Suppressor macrophage treated with lipopolysaccharide for 4 hours (primary cell): Measurements from ENCODE around the gene PLCXD3.
A peak's percentile ranks its signal among the peaks of the same experiment; 100 is the strongest.
"Not testable (repeated sequence)": the region's sequence is repeated elsewhere in the genome, so short reads cannot be mapped to it uniquely, and the experiment has no call there.

Source experiments
- DNase-seq: peaks from one replicate; pipeline ENCODE4 v3.0.0-alpha.2; 2020

Gene PLCXD3

DNA sequence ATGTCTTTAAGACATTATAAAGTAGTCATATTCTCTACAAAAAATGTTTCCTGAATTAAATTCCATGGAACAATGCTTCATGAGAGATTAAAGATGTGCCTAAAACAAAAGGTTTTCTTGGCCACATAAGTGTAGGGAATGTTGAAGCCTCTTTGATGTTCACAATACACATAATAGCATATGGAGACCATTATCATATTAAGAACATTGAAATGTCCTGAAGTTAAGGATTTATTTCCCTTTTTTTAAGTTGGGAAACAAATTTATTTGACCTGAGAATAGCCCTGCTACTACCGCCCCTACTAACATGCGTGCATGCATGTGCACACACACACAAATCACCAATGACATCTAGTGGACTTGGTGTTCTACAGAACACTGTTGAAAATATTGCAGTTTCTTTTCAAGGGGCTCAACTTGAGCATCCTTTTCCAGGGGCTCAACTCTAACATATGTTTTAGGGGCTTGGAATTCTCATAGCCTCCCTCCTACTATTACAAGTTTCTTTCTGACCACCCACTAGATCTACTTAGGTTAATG, 172.2 kb downstream of the PLCXD3 start:
- DNase-seq, result no peak

DNA sequence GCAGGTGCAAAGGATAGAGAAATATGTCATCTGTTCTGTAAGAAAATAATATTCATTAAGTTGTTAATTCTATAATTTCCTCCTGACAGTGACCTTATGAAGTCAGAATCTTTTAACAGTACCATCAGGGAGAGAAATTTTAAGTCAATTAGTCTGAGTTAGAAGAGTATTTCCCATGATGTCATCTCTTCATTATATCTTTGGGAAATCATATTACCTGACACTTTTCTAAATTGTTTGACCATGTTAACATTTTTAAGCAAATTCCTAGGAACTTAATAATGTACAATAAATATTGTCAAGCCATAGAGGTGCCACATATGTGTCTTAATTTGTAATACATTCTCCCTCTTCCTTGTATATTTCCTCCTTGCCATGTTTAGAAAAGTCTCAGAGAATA, 172.7 kb downstream of the PLCXD3 start:
- no peak for DNase-seq

DNA sequence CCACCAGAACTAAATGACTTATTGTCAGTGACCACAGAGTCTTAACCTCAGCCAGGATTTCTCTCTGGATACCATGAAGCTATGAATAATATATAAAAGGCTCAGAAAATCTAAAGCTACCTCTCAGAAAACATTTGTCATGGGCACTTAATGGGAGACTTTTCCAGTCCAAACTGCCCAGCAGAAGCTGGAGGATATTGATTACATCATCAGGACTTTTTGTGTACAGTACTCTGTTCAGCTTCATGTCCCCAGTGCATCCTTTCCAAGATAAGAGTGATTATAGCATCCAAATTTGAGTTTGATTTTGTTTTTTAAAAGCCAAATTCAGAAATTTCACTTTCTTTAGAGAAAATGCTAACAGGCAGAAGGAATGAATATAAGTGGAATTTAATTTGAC, 173.2 kb downstream of the PLCXD3 start:
- DNase-seq, result no peak

DNA sequence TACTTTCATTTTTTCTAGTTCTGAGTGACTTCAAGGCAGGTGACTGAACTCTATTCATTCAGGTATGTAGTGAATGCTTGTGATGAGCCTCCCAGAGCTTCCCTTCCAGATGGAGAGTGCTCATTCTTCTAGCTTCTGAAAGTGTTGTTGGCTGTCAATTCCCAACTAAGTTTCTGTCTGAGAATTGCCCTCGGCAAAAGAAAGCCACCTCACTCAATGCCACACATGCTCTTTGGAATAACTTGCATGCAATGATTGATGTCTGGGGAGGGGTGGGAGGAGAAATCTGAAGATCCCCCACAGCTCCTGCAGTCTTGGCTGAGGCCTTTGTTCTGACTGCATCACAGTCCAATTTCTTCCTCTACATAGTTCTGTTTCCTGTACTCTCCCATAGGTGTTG, 173.9 kb downstream of the PLCXD3 start:
- no peak for DNase-seq

DNA sequence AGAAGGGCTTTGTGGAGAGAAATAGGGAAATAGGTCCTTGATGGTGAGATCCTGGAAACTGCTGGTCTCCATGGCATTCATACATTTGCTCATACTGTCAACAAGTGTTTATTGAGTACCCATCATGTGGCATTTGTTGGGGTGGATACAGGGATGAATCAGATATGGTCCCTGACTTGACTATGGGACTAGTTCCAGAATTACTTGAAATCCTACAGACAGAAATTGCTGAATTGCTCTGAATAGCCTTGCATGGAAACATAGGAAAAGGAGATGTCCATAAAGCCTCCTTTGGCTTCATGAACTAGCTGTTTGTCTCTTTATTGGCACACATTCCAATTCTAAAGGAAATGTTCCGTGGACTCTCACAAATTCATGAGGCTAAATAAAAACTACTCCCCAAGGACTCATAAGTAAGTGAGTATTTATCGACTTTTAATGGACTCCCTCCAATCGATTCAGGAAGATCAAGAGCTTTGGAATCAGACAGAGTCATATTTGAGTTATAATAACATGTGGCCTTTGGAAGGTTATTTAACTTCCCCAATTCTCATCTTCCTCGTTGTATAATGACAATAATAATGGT, 174.7 kb downstream of the PLCXD3 start:
- no peak for DNase-seq

DNA sequence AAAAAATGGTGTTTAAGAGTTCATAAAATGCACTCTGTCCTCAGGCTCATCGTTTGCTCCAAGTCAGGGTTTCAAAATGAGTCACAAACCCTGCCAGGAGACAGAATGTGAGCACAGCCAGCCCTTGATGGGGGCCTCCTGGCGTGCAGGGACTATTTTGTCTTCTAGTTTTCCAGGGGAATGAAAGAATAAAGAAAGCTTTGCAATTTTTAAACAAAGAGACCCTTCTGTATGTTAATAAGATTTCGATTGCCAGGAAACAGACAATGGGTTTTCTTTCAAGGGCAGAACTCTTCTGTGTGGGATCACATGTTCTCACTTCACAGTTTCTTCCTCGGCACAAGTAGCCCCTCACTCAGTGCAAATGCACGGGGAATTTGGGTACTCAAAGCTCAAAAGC, 175.6 kb downstream of the PLCXD3 start:
- DNase-seq, result no peak

DNA sequence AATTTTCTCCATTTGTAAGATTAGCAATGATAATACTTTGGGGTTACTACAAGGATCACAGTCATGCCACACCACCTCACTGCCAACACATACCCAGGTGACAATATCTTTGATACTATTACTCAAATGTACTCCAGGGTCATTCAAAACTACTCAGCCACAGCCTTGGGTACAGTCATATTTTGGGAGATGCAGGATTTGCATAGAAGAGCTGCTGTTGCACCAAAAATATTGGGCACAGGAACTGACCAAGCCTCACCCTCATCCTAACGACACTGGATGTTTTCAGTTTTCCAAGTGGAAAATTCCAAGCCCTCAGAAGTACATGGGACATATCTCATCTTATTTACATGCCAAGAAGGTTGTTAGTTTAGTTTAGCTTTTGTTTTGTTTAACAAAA, 176.2 kb downstream of the PLCXD3 start:
- DNase-seq, result no peak

DNA sequence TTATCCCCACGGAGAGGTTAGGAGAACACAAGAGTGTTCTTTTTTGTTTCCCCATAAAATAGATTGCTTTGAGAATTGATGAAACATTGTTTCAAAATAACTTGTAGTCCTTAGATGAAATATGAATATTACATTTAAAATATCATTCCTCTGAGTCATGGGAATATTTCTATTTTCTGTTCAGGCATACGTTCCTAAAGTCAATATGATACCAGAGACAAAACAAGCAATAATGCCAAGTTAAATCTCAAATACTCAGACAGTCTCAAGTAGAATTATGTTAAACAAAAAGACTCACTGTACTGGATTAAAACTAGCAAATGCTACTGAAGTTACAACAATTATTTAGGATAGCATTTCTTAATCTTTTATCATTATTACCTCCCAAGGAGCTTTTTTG, 185.3 kb downstream of the PLCXD3 start:
- DNase-seq, result no peak

DNA sequence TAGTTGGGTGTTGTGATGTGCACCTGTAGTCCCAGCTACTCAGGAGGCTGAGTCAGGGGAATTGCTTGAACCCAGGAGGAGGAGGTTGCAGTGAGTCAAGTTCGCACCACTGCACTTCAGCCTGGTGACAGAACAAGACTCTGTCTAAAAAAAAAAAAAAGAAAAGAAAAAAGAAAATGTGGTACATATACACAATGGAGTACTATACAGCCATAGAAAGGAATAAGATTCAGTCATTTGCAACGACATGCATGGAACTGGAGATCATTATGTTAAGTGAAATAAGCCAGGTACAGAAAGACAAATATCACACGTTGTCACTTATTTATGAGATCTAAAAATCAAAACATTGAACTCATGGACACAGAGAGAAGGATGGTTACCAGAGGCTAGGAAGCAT, 187.6 kb downstream of the PLCXD3 start:
- not testable (repeated sequence) for DNase-seq

DNA sequence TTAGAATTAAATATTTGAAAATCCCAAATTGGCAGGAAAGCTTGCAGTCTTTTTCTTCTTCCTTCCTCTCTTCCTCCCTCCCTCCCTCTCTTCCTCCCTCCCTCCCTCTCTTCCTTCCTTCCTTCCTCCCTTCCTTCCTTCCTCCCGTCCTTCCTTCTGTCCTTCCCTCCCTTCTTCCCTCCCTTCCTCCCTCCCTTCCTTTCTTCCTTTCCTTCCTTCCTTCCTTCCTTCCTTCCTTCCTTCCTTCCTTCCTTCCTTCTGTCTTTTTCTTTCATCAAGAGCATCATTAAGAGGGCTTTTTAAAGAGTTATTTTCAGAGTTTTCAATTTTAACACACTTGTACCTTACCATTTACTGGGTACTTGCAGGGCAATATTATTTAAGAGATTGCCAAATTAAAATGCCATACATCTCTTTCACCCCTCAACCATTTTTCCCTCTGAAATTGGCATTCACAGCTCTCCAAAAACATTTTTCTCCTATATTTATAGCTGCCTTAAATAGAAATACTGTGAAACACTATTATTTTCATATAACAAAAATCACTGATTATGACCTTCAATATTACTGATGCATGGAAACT, 197.8 kb downstream of the PLCXD3 start:
- no peak for DNase-seq

DNA sequence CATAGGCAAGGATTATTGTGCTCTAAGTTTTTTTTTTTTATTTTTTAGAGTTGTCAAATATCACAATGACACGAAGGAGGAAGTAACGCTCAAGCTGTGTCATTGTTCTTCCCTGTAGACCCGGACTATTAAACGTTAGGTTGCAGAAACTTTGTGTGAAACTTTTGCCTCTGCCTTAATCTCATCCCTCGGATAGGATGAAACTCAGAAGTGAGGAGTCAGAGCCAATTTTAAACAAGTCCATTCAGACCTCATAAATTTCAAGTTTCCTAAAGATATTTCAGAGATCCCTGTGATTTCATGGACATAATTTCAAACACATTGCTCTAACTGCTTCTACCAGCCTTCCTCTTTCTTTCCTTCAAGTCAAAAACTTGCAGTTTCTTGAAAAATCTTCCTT, 198.3 kb downstream of the PLCXD3 start:
- no peak for DNase-seq

DNA sequence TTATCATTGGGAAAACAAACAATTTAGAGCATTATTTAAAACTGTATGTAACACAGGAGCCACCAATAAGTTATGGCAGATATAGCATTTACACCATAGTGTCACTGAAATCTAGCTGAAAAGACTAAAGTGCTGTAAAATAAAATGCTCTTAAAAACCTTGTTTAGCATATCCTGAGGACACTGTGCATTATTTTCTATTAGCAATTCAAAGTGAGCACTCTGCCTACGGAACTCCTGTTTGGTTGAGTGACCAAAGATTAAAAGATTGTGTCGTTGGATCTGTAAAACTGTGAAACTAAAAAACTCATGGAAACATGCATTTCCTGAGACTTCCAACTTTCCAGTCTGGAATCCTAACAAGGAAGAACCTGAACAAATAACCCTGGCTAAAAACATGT, 201.1 kb downstream of the PLCXD3 start:
- DNase-seq, result no peak

DNA sequence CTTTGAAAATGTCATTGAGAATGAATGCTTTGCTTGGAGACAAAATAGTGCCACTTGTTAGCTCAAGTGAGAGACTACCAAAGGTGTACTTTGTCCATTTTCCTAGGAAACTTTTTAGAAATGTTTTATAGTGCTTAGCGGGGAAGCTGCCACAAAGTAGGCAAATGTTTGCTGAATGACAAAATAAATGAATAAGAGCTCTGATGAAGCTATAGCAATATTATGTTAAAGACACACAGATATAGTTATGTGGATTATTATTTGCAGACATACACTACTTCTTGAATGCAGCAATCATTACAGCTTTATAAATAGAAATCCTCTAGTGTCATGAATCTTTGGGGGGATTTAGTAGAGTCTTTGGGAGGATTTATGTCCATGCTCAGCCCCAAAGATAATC, 204.4 kb downstream of the PLCXD3 start:
- DNase-seq, result no peak

DNA sequence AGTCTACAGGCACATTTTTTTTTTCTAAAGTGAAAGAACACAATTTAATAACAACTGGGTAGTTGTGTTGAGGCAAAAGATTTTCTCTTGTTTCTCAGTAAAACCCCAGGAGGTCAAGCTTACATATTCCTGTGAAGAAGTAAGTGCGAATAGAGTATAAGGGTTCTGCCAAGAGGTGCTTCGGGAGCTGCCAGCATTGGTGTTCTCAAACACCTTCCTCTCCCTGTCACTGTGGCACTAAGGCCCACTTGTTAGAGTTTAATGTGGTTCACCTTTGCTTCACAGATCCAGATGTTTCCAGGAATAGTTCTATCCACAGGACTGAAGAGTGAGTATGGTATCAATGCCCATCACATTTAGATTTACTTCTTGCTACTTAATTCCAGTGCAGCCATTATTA, 205.3 kb downstream of the PLCXD3 start:
- DNase-seq, result no peak

DNA sequence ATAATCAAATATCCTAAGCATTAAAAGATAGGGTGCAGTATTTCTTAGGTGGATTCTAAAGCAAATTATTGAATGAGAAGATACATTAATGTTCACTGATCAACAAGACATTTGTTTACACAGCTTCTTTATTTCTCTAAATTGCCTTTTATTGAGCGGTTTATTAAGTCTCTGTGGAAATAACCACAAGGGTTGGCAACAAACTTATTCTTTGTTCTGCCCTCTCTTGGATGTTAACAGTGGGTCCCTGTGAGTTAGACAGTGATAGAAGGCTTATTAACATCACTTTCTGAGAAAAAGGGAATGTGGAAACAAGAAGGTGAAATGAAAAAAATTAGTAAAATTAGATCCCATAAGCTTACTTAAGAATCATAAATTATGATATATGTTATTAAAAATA, 214.3 kb downstream of the PLCXD3 start:
- DNase-seq, result no peak

DNA sequence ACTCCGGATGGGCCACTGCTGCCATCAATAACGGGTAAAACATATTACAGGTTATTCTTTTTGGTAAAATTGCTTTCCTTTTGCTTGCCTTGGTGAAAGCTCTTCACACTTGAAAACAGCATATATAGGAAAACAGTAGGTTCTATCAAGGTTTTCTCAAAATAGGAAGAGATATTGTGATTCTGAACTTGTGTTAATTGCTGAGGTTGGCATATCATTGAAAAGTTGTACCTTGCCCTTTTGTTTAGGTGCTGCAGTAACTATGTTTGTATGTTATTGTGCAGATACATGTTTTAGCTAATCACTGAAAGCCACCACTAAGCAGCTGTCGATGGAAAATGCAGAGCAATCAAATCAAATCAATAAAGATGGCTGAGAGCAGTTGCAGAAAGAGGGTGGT, 219.1 kb downstream of the PLCXD3 start:
- no peak for DNase-seq

DNA sequence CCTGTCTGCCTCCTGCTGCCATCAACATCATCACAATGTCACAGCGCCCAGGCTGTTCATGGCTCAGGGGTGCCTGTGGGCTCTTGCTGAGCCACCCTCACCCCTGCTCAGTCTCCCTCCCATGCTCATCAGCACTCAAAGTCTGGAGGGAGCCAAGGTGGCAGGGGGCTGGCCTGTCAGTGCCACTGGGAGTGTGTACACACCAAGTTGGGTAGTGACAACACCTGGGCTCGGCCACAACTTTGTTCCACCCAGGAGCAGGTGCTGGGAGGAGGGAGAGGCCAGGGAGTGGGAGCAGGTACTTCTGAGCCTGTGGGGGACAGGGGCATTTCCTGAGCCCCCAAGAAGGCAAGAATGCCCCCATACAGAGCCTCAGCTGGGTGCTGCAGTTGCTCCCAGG, 219.6 kb downstream of the PLCXD3 start:
- no peak for DNase-seq

DNA sequence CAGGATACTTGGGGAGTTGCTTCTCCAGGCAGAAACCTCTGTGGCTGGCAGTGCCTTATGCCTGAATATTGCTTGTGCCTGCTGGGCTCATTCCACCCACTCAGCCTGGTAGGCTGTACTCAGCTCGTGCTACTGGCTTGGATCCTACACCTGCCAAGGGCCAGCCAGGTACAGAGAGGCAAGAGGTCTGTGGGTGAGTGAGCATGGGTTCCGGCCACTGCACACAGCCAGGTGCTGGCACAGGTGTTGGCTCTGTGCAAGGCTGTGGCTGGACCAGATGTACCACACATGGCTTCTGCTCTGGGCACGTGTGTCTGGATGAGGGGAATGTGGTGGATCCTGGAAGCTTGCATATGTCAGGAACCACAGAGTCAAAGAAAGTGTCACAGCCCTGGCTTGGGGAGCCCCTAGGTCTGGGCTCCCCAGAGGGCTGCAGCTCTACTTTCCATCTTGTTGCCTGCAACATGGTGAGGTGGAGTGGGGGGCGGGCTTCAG, 220.4 kb downstream of the PLCXD3 start:
- DNase-seq, result no peak

DNA sequence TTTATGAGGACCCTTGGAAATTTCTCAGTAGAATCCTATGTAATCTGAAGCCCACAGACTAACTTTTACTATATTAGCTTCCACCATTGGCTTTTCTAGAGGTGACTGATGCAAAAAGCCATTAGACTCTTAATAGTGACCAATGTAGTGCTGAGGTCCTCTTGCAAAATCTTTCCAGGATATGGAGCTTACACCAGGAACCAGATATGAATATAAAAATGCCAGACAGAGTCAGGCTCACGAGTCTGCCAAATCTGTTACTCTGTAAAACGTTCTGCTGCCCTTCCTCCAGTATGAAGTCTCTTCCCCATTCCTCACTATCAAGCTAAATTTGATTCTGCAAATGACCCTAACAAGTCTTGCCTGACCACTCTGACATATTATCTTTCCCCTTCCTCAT, 223.7 kb downstream of the PLCXD3 start:
- DNase-seq, result no peak

DNA sequence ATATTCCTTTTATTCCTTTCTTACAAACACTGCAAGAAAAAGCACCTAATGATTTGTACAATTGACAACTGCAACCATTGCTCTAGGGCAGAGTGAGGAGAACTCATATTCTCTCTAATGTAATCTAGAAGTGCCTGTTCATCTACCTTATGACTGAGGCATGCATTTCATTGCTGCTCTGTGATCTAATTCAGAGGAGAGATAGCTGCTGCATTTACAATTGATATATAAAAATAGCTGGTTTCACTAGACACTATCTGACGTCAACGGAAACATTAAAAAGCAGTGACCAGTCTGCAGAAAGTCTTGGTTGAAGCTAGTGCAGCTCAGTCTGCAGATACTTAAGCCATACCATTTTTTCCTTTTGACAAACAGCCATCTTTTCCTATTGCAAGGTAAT, 224.2 kb downstream of the PLCXD3 start:
- DNase-seq, result no peak

DNA sequence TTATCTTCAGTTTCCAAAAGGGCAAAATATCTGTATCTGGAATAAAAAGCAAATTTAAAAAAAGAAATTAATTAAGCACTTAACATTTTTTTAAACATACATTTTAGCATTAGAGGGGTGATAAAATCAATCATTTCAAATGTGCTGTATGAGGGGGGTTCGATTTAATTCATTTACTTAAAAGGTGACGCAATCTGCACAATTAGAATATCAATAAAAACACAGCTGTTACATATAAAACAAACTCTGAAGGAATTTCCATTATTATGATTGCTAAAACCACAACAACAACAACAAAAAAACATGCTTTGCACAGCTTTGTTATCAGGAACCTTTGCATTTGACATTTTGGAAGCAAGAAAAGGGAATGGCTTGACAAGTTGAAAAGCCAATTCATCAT, 225.5 kb downstream of the PLCXD3 start:
- DNase-seq, result no peak

DNA sequence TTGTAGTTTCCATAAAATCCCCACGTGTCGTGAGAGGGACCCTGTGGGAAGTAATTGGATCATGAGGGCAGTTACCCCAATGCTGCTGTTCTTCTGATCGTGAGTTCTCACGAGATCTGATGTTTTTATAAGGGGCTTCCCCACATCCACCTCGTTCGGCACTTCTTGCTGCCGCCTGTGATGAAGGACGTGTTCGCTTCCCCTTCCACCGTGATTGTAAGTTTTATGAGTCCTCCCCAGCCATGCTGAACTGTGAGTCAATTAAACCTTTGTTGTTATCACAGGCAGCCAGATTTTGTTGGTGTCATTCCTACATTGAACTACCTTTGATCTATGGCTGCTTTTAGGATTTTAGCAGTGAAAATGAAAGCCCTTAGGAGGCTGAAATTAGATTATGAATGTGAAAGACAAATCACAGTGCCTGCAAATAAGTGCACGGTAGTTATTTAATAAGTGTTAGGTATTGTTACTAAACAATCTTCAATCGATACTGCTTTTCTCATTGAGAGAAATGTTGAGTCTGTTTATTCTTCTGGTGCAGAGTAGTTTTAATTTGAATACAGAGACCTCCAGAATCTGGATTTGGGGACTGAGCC, 229.1 kb downstream of the PLCXD3 start:
- no peak for DNase-seq

DNA sequence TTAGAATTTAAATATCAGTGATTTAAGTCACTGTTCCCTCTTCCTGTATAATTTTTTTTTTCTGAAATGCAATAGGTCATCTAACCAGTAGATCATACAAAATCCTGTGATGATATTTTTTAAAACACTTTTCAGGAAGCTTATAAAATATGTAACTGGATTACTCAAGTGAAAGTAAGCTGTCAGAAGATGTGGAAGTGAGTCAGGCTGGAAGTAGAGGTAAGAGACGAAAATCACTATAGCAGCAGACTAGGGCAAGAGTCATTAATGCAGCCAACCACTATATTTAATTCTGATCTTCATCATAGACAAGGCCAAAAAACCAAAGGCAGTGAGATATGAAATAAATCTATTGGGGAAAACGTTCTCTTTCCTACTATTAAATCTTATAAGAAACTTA, 231.4 kb downstream of the PLCXD3 start:
- no peak for DNase-seq

DNA sequence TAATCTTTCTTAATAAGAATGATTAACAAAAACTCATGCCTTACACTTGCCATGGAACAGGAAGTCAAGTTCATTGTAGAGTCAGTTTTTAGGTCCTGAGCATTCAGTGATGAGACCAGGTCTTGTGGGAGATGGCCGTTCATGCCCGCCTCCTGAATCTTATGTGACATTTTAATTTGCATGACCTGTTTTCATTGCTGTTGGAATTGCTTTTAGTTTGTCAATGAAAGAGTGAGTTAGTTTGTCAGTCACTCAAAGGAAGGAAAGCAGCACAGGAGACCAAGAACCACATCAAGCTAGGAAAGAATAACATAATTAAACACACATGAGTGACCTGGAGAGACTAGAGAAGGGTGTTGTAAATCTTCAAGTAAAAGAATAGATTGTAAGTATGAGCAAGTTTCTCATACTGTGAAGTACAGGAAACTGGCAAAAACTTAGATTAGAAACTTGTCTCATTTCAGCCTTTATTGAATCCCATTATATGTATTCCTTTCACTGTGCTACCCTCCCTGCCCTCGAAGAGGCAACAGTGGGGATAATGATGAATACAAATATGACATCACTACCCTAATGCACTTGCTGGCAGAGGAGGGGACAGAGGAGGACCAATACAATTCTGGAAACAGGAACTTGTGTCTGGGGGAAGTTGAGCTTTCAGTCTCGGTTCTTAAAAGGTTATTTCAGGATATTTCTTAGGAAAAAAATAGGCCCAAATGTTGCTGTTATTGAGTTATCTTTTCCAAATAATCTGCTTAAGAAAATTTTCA, 232.7 kb downstream of the PLCXD3 start:
- peak; percentile 38 for DNase-seq
